Upper lobe of left lung (tissue), 6 donors: ENCODE data around the gene COX6B2. TPM values are rescaled to one million over a fixed set of nuclear protein-coding genes. Genes with fewer than 3 reads are reported as not detected.

ENCODE experiments used
- ATAC-seq, 2 donors: fragments of 200-7000 bp; cut with Tn5 transposase; one replicate each; pipeline ENCODE4 v1.9.1; 2022; ENCODE audit warnings: mild to moderate bottlenecking in 2 of 2, moderate library complexity in 2 of 2; ENCODE audit not compliant: low FRiP score in 2 of 2
- DNase-seq, 2 donors: peaks; one replicate each; pipeline ENCODE4 v3.0.0-alpha.2; 2019 to 2020
- H3K27ac ChIP-seq, 4 donors: fragments of 200-600 bp; sonication (generic); one replicate each; pipeline ENCODE4 v1.5.1; 2016 to 2019
- H3K27me3 ChIP-seq, 4 donors: fragments of 200-600 bp; sonication (generic); one replicate each; pipeline ENCODE4 v1.5.1; 2017 to 2019
- H3K36me3 ChIP-seq, 4 donors: fragments of 200-600 bp; sonication (generic); one replicate each; pipeline ENCODE4 v1.5.1; 2016 to 2019
- H3K4me1 ChIP-seq, 4 donors: fragments of 200-600 bp; sonication (generic); one replicate each; pipeline ENCODE4 v1.5.1; 2018 to 2019
- H3K4me3 ChIP-seq, 4 donors: fragments of 200-600 bp; sonication (generic); one replicate each; pipeline ENCODE4 v1.5.1; 2017 to 2019; ENCODE audit warnings: mild to moderate bottlenecking in 2 of 4, moderate library complexity in 1 of 4
- H3K9me3 ChIP-seq, 4 donors: fragments of 200-600 bp; sonication (generic); one replicate each; pipeline ENCODE4 v1.5.1; 2018 to 2019
- CTCF ChIP-seq, 6 experiments: fragments of 450-650 bp in 4 of 6; fragments of 200-600 bp in 2 of 6; sonication (generic) in 2 of 6; IDR thresholded peaks; one replicate each; pipeline ENCODE4 v1.5.1; 2016 to 2019; ENCODE audit warnings: antibody characterized with exemption in 6 of 6
- EP300 ChIP-seq, 4 donors: sonication (generic); formaldehyde crosslinking; IDR thresholded peaks; one replicate each; pipeline ENCODE4 v1.5.1; 2017; ENCODE audit warnings: antibody characterized with exemption in 4 of 4, control low read depth in 2 of 4
- POLR2A ChIP-seq, 4 donors: fragments of 450-650 bp; IDR thresholded peaks; one replicate each; pipeline ENCODE4 v1.5.1; 2016 to 2017; ENCODE audit warnings: antibody characterized with exemption in 4 of 4, mild to moderate bottlenecking in 2 of 4
- POLR2AphosphoS5 ChIP-seq, 2 donors: sonication (generic); formaldehyde crosslinking; IDR thresholded peaks; one replicate each; pipeline ENCODE4 v1.5.1; 2017; ENCODE audit warnings: antibody characterized with exemption in 2 of 2
- WGBS, 2 donors: methylation state at CpG; one replicate each; pipeline ENCODE4 v1.1.5; 2017 to 2018; 5-methylcytosine and 5-hydroxymethylcytosine counted together
- total RNA-seq, 6 donors: library from RNA; depleted of rRNA in 4 of 6; stranded (reverse); fragments of >200 nt in 4 of 6; gene quantifications; one replicate each; pipeline versions ENCODE4 v1.1.0 to v1.2.1, GENCODE V29; 2016 to 2021
- donor health status: DM: no; HTN: no; CAD: no; lungs with moderate emphysema.
- donor health status: DM: no; HTN: yes; CAD: no; lungs with severe emphysema.

The COX6B2 gene
- total RNA-seq, 6 donors from 2014 or later, result 0.20 TPM; not detected in 5

DNA sequence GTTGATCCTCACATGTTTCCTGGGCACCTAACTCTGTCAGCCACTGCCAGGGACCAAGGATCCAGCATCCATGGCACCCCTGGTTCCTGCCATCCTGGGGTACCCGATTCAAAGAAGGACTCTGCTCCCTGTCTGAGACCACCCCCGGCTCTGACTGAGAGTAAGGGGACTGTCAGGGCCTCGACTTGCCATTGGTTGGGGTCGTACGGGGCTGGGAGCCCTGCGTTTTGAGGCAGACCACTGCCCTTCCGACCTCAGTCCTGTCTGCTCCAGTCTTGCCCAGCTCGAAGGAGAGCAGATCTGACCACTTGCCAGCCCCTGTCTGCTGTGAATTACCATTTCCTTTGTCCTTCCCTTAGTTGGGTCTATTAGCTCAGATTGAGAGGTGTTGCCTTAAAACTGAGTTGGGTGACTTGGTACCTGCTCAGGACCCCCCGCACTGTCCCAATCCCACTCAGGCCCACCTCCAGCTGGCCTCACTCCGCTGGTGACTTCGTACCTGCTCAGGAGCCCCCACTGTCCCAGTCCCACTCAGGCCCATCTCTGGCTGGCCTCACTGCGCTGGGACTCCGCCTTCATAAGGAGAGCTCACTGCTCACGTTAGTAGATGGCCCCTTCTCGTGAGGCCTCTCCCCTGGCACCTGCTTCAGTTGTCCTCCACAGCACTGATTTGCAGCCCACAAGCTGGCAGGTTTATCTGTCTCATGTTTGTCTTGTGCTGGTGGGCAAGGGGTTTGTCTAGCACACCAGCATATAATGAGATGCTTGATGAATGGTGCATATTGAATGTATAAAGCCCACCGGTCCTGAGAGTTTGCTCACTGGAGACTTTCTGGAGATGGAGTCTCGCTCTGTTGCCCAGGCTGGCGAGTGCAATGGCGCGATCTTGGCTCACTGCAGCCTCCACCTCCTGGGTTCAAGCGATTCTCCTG lies 35.1 kb upstream of the COX6B2 start:
- H3K4me1 ChIP-seq, result peaks cover 30 to 45% (median 31%) of the 10 kb centered on the region in 4 donors
- H3K4me3 ChIP-seq, result no peak overlapping the region
- DNase-seq (no peak), ATAC-seq (no peak)
- no peaks in the 10 kb centered on the region for H3K9me3 ChIP-seq
- no peaks in the 10 kb centered on the region for H3K27me3 ChIP-seq
- TF ChIP-seq CTCF (IDR thresholded peaks at IDR 0.05), result no peak
- no peak for TF ChIP-seq POLR2A (IDR thresholded peaks at IDR 0.05)
- no peak for TF ChIP-seq POLR2AphosphoS5 (IDR thresholded peaks at IDR 0.05)
- TF ChIP-seq EP300 (IDR thresholded peaks at IDR 0.05), result no peak
- peaks cover 12 to 54% (median 41%) of the 10 kb centered on the region in 4 donors for H3K36me3 ChIP-seq
- no peak overlapping the region for H3K27ac ChIP-seq
- 87% methylated on average over 13 to 21 of the region's 21 CpGs for WGBS, 2 donors

GRCh38 chr19:55387736-55388497 lies 33.4 kb upstream of the COX6B2 start:
- peaks cover 41 to 59% (median 42%) of the 10 kb centered on the region in 4 donors for H3K4me1 ChIP-seq
- no peaks in the 10 kb centered on the region for H3K27me3 ChIP-seq
- H3K27ac ChIP-seq, result peak overlapping the region in 2 of 4 donors; percentile 14 to 15
- no peaks in the 10 kb centered on the region for H3K9me3 ChIP-seq
- H3K4me3 ChIP-seq, result peak overlapping the region in 2 of 4 donors; percentile 90 to 99
- H3K36me3 ChIP-seq, result peaks cover 12 to 54% (median 41%) of the 10 kb centered on the region in 4 donors
- TF ChIP-seq POLR2AphosphoS5 (IDR thresholded peaks at IDR 0.05) (no peak), CTCF (IDR thresholded peaks at IDR 0.05) (no peak), EP300 (IDR thresholded peaks at IDR 0.05) (no peak), POLR2A (IDR thresholded peaks at IDR 0.05) (no peak)
- ATAC-seq (no peak), DNase-seq (no peak)
- WGBS, 2 donors, result 82 to 93% methylated on average over 6 to 24 of the region's 24 CpGs

- Histone ChIP-seq H3K4me1 (peaks cover 41 to 59% (median 45%) of the 10 kb centered on the region in 4 donors), H3K27me3 (no peaks in the 10 kb centered on the region), H3K27ac (peak overlapping the region; percentile 91 to 97 (median 92)), H3K4me3 (peak overlapping the region; percentile 60 to 99 (median 85)), H3K9me3 (no peaks in the 10 kb centered on the region), H3K36me3 (peaks cover 12 to 50% (median 38%) of the 10 kb centered on the region in 4 donors)
- DNase-seq, result peak in 1 of 2 donors; percentile 81
- ATAC-seq, result no peak
- 1 to 2% methylated on average over 19 to 30 of the region's 33 CpGs for WGBS, 2 donors
- no peak for TF ChIP-seq POLR2A (IDR thresholded peaks at IDR 0.05)
- TF ChIP-seq CTCF (IDR thresholded peaks at IDR 0.05), result no peak
- no peak for TF ChIP-seq POLR2AphosphoS5 (IDR thresholded peaks at IDR 0.05)
- no peak for TF ChIP-seq EP300 (IDR thresholded peaks at IDR 0.05)
These were observed 32.0 kb upstream of the COX6B2 start for GRCh38 chr19:55386493-55386971.

DNA sequence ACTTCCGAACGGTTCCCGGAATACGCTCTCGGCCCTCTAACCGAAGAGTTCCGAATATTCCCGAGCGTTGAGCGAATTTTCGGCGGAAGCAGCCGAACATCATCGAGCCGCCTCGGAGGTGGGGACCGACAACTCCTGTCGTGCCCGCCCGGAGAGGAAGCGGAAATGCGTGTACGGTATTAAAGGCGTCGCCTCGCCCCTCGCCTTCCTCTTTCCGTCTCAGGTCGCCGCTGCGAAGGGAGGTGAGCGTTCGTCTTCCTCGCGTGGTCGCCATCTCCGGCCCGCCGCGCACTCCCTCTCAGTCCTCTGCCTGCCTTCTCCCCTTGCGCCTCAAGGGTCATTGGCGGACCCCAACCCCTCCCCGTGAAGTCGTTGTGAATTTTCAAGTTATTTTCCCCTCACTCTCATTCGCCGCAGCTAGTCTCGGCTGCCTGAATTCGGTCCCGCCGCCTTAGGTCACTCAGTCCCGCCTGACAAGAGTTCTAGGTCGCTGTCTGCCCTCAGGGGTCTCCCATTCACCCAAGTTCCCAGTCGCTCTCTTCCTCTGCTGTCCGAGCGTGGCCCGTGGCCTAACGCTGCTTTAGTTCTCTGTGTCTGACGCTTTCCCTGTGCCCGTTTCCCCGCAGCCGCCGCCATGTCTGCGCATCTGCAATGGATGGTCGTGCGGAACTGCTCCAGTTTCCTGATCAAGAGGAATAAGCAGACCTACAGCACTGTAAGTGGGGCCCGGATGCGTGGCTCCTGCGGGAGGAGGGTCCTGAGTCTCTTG lies 31.4 kb upstream of the COX6B2 start, which contains the start of gene RPL28:
TSS of gene RPL28 (plus strand) at position 209 of the 769 bp plus-strand sequence. CDS start at position 635, 426 bp downstream.
- Histone ChIP-seq H3K27ac (peak within 1 kb of the TSS; percentile 91 to 97 (median 92)), H3K27me3 (no peaks in the 10 kb centered on the region), H3K9me3 (no peaks in the 10 kb centered on the region), H3K4me3 (peak within 1 kb of the TSS; percentile 60 to 99 (median 85)), H3K36me3 (peaks cover 12 to 45% (median 34%) of the 10 kb centered on the region in 4 donors), H3K4me1 (peaks cover 40 to 59% (median 44%) of the 10 kb centered on the region in 4 donors)
- 0% methylated on average over 59 to 65 of the region's 68 CpGs for WGBS, 2 donors
- DNase-seq, result peak; percentile 93 to 98
- peak; percentile 95 for ATAC-seq
- TF ChIP-seq POLR2A (IDR thresholded peaks at IDR 0.05) (peak in 3 of 4 donors; percentile 94 to 100 (median 98)), EP300 (IDR thresholded peaks at IDR 0.05) (peak in 1 of 4 donors; percentile 87), POLR2AphosphoS5 (IDR thresholded peaks at IDR 0.05) (peak; percentile 100), CTCF (IDR thresholded peaks at IDR 0.05) (peak in 3 of 6 experiments; percentile 5 to 11 (median 6))
